K562 (cell line): ENCODE results near the gene NABP2. TPM values are rescaled to one million over a fixed set of nuclear protein-coding genes. Genes with fewer than 3 reads are reported as not detected.

ENCODE experiments used
- CHD7 ChIP-seq: fragments of 200-600 bp; sonication (generic); IDR thresholded peaks from one replicate; pipeline ENCODE4 v1.6.1; 2012; ENCODE audit warnings: mild to moderate bottlenecking, low read depth, low read length, inconsistent platforms
- ELF2 ChIP-seq: fragments of 250-450 bp; sonication (Bioruptor Pico); IDR thresholded peaks from 2 replicates; pipeline ENCODE4 v1.5.0; 2021; ENCODE audit warnings: mild to moderate bottlenecking
- EP400 ChIP-seq: fragments of 450-650 bp; IDR thresholded peaks from 2 replicates; pipeline ENCODE4 v1.6.1; 2017; ENCODE audit warnings: antibody characterized with exemption, mild to moderate bottlenecking, moderate library complexity
- ESRRB ChIP-seq: fragments of 250-450 bp; sonication (Bioruptor Pico); IDR thresholded peaks from 2 replicates; pipeline ENCODE4 v1.5.0; 2020; ENCODE audit warnings: mild to moderate bottlenecking, moderate library complexity, borderline replicate concordance
- GATA2 ChIP-seq: sonication (generic); formaldehyde crosslinking; IDR thresholded peaks from 2 replicates; pipeline ENCODE4 v1.4.0; 2020; ENCODE audit warnings: mild to moderate bottlenecking, missing genetic modification reagents
- HNRNPLL ChIP-seq: fragments of 200-400 bp; formaldehyde crosslinking; IDR thresholded peaks from 2 replicates; pipeline ENCODE4 v1.6.1; 2017; ENCODE audit warnings: low read length, low read depth, mild to moderate bottlenecking; ENCODE audit not compliant: poor library complexity, severe bottlenecking
- MTA3 ChIP-seq: fragments of 450-650 bp; formaldehyde crosslinking; IDR thresholded peaks from 2 replicates; pipeline ENCODE4 v1.6.1; 2017; ENCODE audit warnings: mild to moderate bottlenecking, borderline replicate concordance
- PREB ChIP-seq: sonication (generic); formaldehyde crosslinking; IDR thresholded peaks from 2 replicates; pipeline ENCODE4 v1.8.1; 2023; ENCODE audit warnings: mild to moderate bottlenecking, missing genetic modification reagents
- THRAP3 ChIP-seq: fragments of 450-650 bp; IDR thresholded peaks from 2 replicates; pipeline ENCODE4 v1.6.1; 2016; ENCODE audit warnings: mild to moderate bottlenecking, inconsistent platforms, borderline replicate concordance
- TSHZ1 ChIP-seq: fragments of 250-450 bp; sonication (Bioruptor Pico); IDR thresholded peaks from 2 replicates; pipeline ENCODE4 v1.4.0; 2020; ENCODE audit warnings: mild to moderate bottlenecking, moderate library complexity
- ZNF395 ChIP-seq: fragments of 200-800 bp; sonication (Bioruptor generic); IDR thresholded peaks from 2 replicates; pipeline ENCODE4 v1.6.1; 2017; ENCODE audit warnings: missing genetic modification characterization, missing compliant biosample characterization
- polyA plus RNA-seq, 8 experiments: library from polyadenylated mRNA; depleted of rRNA in 4 of 8; stranded (reverse) in 5 of 8; unstranded in 3 of 8; fragments of >200 nt; fragmentation: Nextera tagmentation in 2 of 8; fragmentation: Illumina TruSeq in 1 of 8; extraction: Ambion mirVana in 2 of 8; extraction: Trizol in 1 of 8; gene quantifications; 2 replicates each; pipeline versions ENCODE4 v1.2.1 to v1.2.3, GENCODE V29; 2011 to 2014; ENCODE audit warnings: inconsistent platforms in 1 of 8, missing spikeins in 1 of 8
- total RNA-seq, 7 experiments: library from RNA; depleted of rRNA in 6 of 7; stranded (reverse); fragments of >200 nt in 6 of 7; fragmentation: Illumina TruSeq in 2 of 7; extraction: Trizol in 2 of 7; gene quantifications; 2 replicates each; pipeline versions ENCODE4 v1.2.1 to v1.2.3, GENCODE V29; 2011 to 2021; ENCODE audit warnings: low replicate concordance in 1 of 7

The NABP2 gene
- total and polyA plus RNA-seq, 9 of the 15 experiments (the other 6 are each of a cell fraction or from before 2014, with no cell fraction given) = 11.3 to 60.6 (median 43.5) TPM

- TF ChIP-seq THRAP3 (no peak), HNRNPLL (no peak), PREB (CRISPR knock-in tag) (0 out of 2 replicates have a peak, but pooled peaks have one; percentile 35), TSHZ1 (no peak), ZNF395 (no peak), MTA3 (no peak), ESRRB (CRISPR knock-in tag) (no peak), EP400 (no peak), CHD7 (no peak), ELF2 (CRISPR knock-in tag) (no peak), GATA2 (CRISPR knock-in tag) (no peak)
Observed at GRCh38 chr12:56258820-56259183, 34.7 kb downstream of the NABP2 start (continued).
